Sigmoid colon (tissue), 7 donors: ENCODE results near the gene SLC5A5. TPM values are rescaled to one million over a fixed set of nuclear protein-coding genes. Genes with fewer than 3 reads are reported as not detected.
"Not testable (repeated sequence)": the region's sequence is repeated elsewhere in the genome, so short reads cannot be mapped to it uniquely, and the experiment has no call there.

ENCODE experiments used
- DNase-seq: peaks from one replicate; pipeline ENCODE4 v3.0.0-alpha.2; 2019
- H3K27ac ChIP-seq, 4 donors: fragments of 200-600 bp; sonication (generic); one replicate each; pipeline ENCODE4 v1.5.1; 2016 to 2019; ENCODE audit warnings: mild to moderate bottlenecking in 1 of 4
- H3K27me3 ChIP-seq, 3 donors: fragments of 200-600 bp; sonication (generic); one replicate each; pipeline ENCODE4 v1.5.1; 2019; ENCODE audit warnings: mild to moderate bottlenecking in 1 of 3
- H3K36me3 ChIP-seq, 4 donors: fragments of 200-600 bp; sonication (generic); one replicate each; pipeline ENCODE4 v1.5.1; 2016 to 2019
- H3K4me1 ChIP-seq, 4 donors: fragments of 200-600 bp; sonication (generic); one replicate each; pipeline ENCODE4 v1.5.1; 2017 to 2019
- H3K4me3 ChIP-seq, 4 donors: fragments of 200-600 bp; sonication (generic); one replicate each; pipeline ENCODE4 v1.5.1; 2017 to 2019; ENCODE audit warnings: mild to moderate bottlenecking in 2 of 4, moderate library complexity in 1 of 4
- H3K9me3 ChIP-seq, 4 donors: fragments of 200-600 bp in 3 of 4; sonication (generic) in 3 of 4; one replicate each; pipeline versions ENCODE4 v1.5.1 to v1.6.1; 2013 to 2019
- EP300 ChIP-seq, 4 donors: sonication (generic); formaldehyde crosslinking; IDR thresholded peaks; one replicate each; pipeline ENCODE4 v1.6.1; 2017; ENCODE audit warnings: antibody characterized with exemption in 4 of 4
- POLR2A ChIP-seq, 2 donors: fragments of 450-650 bp; IDR thresholded peaks; one replicate each; pipeline ENCODE4 v1.6.1; 2016; ENCODE audit warnings: antibody characterized with exemption in 2 of 2, mild to moderate bottlenecking in 2 of 2, moderate library complexity in 2 of 2
- POLR2AphosphoS5 ChIP-seq, 4 donors: sonication (generic); formaldehyde crosslinking; IDR thresholded peaks; one replicate each; pipeline ENCODE4 v1.6.1; 2017; ENCODE audit warnings: antibody characterized with exemption in 4 of 4
- WGBS, 2 donors: extraction: QIAGEN DNeasy Blood & Tissue Kit; methylation state at CpG; one replicate each; pipeline ENCODE4 v1.1.7; 2013; 5-methylcytosine and 5-hydroxymethylcytosine counted together
- intact Hi-C: fragments of 100-400 bp; cut with DNase I; formaldehyde crosslinking; loops from one replicate; pipeline ENCODE4 v1.15.1; 2023
- polyA plus RNA-seq, 3 donors: library from polyadenylated mRNA; stranded (reverse); fragments of 200-250 nt; gene quantifications; one replicate each; pipeline ENCODE4 v1.2.3, GENCODE V29; 2013
- total RNA-seq, 4 donors: library from RNA; depleted of rRNA; stranded (reverse); fragments of >200 nt; gene quantifications; one replicate each; pipeline ENCODE4 v1.1.0, GENCODE V29; 2016
- TF ChIP-seq, protein P1 (sequence below), 4 experiments: fragments of 450-650 bp in 3 of 4; fragments of 200-600 bp in 1 of 4; IDR thresholded peaks; one replicate each; pipeline ENCODE4 v1.5.1; 2016 to 2019; ENCODE audit warnings: antibody characterized with exemption in 4 of 4, mild to moderate bottlenecking in 3 of 4, moderate library complexity in 2 of 4
- donor health status: healthy with polysubstance abuse.
- donor health status: Bipolar disorder and iron deficiency.
- donor health status: healthy.

Gene SLC5A5
- total and polyA plus RNA-seq, 7 donors = 0.13 to 0.60 TPM; not detected in 5

DNA sequence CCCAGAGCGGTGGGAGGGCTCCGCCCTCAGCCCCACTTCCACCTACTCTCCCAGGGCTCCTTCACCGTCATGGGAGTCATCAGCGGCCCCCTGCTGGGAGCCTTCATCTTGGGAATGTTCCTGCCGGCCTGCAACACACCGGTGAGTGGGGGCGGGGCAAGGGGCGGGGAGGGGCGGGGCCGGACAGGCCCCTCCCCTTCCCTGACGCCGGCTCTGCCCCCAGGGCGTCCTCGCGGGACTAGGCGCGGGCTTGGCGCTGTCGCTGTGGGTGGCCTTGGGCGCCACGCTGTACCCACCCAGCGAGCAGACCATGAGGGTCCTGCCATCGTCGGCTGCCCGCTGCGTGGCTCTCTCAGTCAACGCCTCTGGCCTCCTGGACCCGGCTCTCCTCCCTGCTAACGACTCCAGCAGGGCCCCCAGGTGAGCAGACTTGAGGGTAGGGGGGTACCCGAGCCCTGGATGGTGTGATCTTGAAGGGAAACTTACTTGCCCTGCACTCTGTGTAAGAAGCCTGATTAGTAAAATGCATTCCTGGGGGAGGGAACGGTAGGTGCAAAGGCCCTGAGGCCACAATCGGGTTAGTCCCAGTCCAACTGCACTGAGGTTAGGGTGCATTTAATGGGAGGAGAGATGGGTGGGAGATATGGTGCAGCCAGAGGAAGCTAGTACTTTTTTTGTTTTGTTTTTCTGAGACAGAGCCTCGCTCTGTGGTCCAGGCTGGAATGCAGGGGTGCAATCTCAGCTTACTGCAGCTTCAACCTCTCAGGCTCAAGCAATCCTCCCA lies 12.1 kb downstream of the SLC5A5 start:
- Histone ChIP-seq H3K9me3 (no peaks in the 10 kb centered on the region), H3K4me1 (no peaks in the 10 kb centered on the region), H3K27ac (no peak overlapping the region), H3K4me3 (no peak overlapping the region), H3K36me3 (no peaks in the 10 kb centered on the region), H3K27me3 (no peaks in the 10 kb centered on the region)
- WGBS, 2 donors = 75 to 81% methylated on average over 33 of the region's 33 CpGs
- intact Hi-C loops = no loop called here
- no peak for TF ChIP-seq POLR2A (IDR thresholded peaks at IDR 0.05)
- TF ChIP-seq, protein P1, sequence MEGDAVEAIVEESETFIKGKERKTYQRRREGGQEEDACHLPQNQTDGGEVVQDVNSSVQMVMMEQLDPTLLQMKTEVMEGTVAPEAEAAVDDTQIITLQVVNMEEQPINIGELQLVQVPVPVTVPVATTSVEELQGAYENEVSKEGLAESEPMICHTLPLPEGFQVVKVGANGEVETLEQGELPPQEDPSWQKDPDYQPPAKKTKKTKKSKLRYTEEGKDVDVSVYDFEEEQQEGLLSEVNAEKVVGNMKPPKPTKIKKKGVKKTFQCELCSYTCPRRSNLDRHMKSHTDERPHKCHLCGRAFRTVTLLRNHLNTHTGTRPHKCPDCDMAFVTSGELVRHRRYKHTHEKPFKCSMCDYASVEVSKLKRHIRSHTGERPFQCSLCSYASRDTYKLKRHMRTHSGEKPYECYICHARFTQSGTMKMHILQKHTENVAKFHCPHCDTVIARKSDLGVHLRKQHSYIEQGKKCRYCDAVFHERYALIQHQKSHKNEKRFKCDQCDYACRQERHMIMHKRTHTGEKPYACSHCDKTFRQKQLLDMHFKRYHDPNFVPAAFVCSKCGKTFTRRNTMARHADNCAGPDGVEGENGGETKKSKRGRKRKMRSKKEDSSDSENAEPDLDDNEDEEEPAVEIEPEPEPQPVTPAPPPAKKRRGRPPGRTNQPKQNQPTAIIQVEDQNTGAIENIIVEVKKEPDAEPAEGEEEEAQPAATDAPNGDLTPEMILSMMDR (IDR thresholded peaks at IDR 0.05) = no peak
- no peak for TF ChIP-seq POLR2AphosphoS5 (IDR thresholded peaks at IDR 0.05)
- no peak for DNase-seq

DNA sequence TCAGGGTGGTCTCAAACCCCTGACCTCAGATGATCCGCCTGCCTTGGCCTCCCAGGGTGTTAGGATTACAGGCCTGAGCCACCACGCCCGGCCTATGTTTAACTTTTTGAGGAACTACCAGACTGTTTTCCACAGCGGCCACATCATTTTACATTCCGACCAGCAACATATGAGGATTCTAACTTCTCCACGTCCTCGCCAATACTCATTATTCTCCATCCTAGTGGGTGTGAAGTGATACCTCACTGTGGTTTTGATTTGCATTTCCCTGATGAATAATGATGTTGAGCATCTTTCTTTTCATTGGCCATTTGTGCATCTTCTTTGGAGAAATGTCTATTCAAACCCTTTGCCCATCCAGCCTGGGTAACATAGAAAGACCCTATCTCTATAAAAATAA lies 14.8 kb downstream of the SLC5A5 start:
- TF ChIP-seq EP300 (IDR thresholded peaks at IDR 0.05) (no peak), POLR2A (IDR thresholded peaks at IDR 0.05) (no peak), POLR2AphosphoS5 (IDR thresholded peaks at IDR 0.05) (no peak)
- TF ChIP-seq, protein P1 (IDR thresholded peaks at IDR 0.05) = no peak
- Histone ChIP-seq H3K4me1 (no peaks in the 10 kb centered on the region), H3K9me3 (no peaks in the 10 kb centered on the region), H3K36me3 (no peaks in the 10 kb centered on the region), H3K4me3 (no peak overlapping the region), H3K27ac (no peak overlapping the region), H3K27me3 (peaks cover 4 to 15% (median 6%) of the 10 kb centered on the region in 3 donors)
- no peak for DNase-seq
- intact Hi-C loops = no loop called here
- 71 to 74% methylated on average over 7 of the region's 7 CpGs for WGBS, 2 donors

DNA sequence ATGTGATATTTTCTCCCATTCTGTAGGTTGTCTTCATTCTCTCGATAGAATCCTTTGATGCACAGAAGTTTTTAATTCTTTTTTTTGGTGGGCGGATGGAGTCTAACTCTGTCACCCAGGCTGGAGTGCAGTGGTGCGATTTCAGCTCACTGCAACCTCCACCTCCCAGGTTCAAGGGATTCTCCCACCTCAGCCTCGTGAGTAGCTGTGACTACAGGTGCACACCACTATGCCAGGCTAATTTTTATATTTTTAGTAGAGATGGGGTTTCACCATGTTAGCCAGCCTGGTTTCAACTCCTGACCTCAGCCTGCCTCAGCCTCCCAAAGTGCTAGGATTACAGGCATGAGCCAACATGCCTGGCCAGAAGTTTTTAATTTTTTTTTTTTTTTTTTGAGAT lies 15.5 kb downstream of the SLC5A5 start:
- DNase-seq, intact Hi-C loops, H3K4me1 ChIP-seq, H3K27ac ChIP-seq, H3K36me3 ChIP-seq, H3K9me3 ChIP-seq, H3K4me3 ChIP-seq: not testable (repeated sequence)
- peaks cover 4 to 19% (median 6%) of the 10 kb centered on the region in 3 donors for H3K27me3 ChIP-seq
- WGBS, 2 donors = 71 to 72% methylated on average over 4 of the region's 4 CpGs

DNA sequence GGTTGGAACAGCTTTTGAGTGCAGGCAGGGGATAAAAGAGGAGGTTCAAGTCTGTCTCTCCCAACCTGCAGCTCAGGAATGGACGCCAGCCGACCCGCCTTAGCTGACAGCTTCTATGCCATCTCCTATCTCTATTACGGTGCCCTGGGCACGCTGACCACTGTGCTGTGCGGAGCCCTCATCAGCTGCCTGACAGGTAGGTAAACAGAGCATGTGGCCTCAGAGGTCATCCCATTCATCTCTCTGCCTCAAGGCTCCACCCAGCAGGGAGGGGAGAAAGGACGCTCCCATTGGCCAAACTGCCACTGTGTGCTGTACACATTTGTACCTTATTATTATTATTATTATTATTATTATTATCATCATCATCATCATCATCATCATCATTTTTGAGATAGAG lies 16.5 kb downstream of the SLC5A5 start:
- WGBS, 2 donors = 64 to 87% methylated on average over 7 of the region's 7 CpGs
- no peaks in the 10 kb centered on the region for H3K36me3 ChIP-seq
- H3K4me1 ChIP-seq = no peaks in the 10 kb centered on the region
- H3K27ac ChIP-seq = no peak overlapping the region
- no peak for DNase-seq
- intact Hi-C loops = no loop called here
- TF ChIP-seq EP300 (IDR thresholded peaks at IDR 0.05) (no peak), POLR2AphosphoS5 (IDR thresholded peaks at IDR 0.05) (no peak), POLR2A (IDR thresholded peaks at IDR 0.05) (no peak)
- TF ChIP-seq, protein P1 (IDR thresholded peaks at IDR 0.05) = no peak
- H3K4me3 ChIP-seq = no peak overlapping the region
- peaks cover 4 to 21% (median 6%) of the 10 kb centered on the region in 3 donors for H3K27me3 ChIP-seq
- no peaks in the 10 kb centered on the region for H3K9me3 ChIP-seq

DNA sequence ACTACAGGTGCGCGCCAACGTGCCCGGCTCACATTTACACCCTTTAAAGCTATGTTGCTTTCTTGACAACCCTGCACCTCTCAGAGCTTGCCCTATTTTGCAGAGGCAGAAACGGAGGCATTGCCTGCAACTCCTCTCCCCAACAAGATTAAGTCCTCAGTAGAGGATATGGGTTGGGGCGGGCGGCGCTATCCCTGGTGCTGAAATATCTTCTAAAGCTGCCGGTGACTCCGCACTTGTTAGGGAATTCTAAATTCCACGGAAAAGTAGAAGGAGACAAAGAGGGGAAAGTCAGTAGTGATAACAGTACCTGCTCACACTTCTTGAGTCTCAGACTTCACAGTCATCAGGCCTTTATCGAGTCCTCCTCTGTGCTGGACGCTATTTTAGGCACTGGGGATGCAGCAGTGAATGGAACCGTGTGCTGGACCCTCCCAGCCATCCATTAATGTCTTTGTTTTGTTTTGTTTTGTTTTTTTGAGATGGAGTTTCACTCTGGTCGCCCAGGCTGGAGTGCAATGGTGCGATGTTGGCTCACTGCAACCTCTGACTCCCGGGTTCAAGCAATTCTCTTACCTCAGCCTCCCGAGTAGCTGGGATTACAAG lies 18.0 kb downstream of the SLC5A5 start:
- no peak for DNase-seq
- intact Hi-C loops = no loop called here
- Histone ChIP-seq H3K4me1 (no peaks in the 10 kb centered on the region), H3K27me3 (peaks cover 4 to 32% (median 6%) of the 10 kb centered on the region in 3 donors), H3K4me3 (no peak overlapping the region), H3K9me3 (no peaks in the 10 kb centered on the region), H3K27ac (no peak overlapping the region), H3K36me3 (no peaks in the 10 kb centered on the region)
- WGBS, 2 donors = 29 to 52% methylated on average over 18 of the region's 18 CpGs
- TF ChIP-seq, protein P1 (IDR thresholded peaks at IDR 0.05) = no peak
- TF ChIP-seq POLR2AphosphoS5 (IDR thresholded peaks at IDR 0.05) (no peak), POLR2A (IDR thresholded peaks at IDR 0.05) (no peak), EP300 (IDR thresholded peaks at IDR 0.05) (no peak)
